Pons (tissue), 1 donor: ENCODE measurements around the gene TENM4.

Experiments used
- DNase-seq: peaks from one replicate; pipeline ENCODE4 v3.0.0-alpha.2; 2016; ENCODE audit warnings: low spot score

TENM4 gene

DNA sequence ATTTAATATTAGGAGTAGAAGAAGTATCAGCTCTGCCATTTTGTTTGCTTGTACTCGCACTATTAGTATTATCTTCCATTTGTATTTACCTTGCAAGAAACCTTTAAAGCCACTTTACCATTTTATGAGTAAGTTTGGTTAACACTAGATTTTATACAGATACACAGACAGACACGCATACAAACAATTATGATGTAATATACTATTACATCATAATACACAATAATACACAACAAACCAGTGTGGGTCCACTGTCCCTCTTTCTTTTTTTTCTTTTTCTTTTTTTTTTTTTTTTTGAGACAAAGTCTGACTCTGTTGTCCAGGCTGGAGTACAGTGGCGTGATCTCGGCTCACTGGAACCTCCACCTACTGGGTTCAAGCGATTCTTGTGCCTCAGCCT lies 695.9 kb downstream of the TENM4 start:
- no peak for DNase-seq

GRCh38 chr11:78744202-78744601 lies 696.6 kb downstream of the TENM4 start:
- no peak for DNase-seq

GRCh38 chr11:78742430-78742829 lies 698.4 kb downstream of the TENM4 start:
- DNase-seq: peak; percentile 10

GRCh38 chr11:78741741-78742140 lies 699.1 kb downstream of the TENM4 start:
- no peak for DNase-seq

- no peak for DNase-seq
Observed at GRCh38 chr11:78740199-78741071, 700.4 kb downstream of the TENM4 start.

GRCh38 chr11:78737891-78738290 lies 702.9 kb downstream of the TENM4 start:
- DNase-seq: no peak

GRCh38 chr11:78737301-78737700 lies 703.5 kb downstream of the TENM4 start:
- DNase-seq: no peak

DNA sequence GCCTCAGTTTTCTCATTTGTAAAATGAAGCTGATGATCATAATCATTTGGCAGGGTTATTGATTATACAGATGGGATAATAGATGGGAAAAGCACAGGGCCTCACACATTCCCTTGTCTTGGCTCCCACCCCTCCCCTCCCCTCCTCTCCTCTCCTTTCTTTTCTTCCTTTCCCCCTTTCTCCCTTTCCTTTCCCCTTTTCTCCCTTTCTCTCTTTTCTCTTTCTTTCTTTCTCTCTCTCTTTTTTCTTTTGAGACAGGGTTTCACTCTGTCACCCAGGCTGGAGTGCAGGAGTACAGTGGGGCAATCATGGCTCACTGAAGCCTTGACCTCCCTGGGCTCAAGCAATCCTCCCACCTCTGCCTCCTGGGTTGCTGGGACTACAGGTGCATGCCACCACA lies 705.1 kb downstream of the TENM4 start:
- DNase-seq: no peak

- peak; percentile 19 for DNase-seq
Observed at GRCh38 chr11:78733031-78733430, 707.8 kb downstream of the TENM4 start.

DNA sequence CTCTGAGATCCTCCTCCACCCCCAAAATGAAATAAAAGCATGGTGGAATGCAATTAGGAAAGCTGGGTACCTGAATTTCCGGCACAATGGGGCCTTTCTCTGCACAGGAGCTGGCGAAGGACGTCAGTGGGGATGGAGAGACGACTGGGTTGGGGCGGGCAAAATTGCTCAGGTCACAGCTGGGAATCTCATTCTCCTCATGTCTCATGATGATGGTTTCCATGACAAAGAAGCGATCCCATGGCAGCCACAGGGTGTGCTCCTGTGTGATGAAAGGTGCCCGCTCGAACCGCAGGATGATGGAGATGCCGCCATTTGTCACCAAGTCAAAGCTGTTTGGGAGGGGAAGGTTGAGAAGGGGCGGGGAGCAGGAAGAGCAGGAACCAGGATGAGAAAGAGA lies 708.6 kb downstream of the TENM4 start:
- DNase-seq: no peak

- DNase-seq: no peak
Observed at GRCh38 chr11:78731027-78731426, 709.8 kb downstream of the TENM4 start.

GRCh38 chr11:78730267-78730824 lies 710.5 kb downstream of the TENM4 start:
- DNase-seq: no peak

DNA sequence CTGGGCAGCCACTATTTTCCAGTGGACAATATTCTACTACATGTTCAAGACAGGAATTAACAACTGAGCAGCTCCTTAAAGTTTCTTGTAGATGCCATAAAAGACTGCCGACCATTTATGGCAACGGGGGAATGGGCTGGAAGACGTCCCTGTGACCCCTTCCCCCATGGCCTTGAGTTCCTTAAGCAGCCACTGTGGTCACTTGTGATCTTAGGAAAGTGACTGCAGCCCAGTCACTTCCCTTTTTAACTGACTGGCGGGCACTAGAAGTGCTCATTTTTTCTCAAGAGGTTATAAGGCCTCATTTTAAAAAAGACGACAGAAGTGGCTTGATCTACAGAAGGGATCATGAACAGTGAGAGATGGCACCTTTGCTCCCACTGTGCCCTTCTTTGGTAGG lies 713.0 kb downstream of the TENM4 start:
- peak; percentile 33 for DNase-seq

DNA sequence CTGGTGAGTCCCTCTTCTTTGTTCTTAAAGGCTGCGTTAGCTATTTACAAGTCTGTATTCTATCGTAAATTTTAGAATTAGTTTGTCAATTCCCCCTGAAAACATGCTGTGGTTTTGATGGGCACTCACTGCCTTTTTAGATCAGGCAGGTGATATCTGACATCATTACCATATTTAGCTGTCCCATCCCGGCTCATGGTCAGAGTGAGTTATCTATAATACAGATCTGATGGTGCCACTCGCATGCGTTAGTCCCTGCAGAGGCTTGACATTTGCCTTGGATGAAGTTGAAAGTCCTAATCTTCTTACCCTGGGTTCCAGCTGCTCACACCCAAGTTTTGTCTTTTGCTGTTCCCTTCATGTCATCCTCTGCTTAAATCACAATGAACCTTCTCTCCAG lies 715.6 kb downstream of the TENM4 start:
- DNase-seq: no peak

DNA sequence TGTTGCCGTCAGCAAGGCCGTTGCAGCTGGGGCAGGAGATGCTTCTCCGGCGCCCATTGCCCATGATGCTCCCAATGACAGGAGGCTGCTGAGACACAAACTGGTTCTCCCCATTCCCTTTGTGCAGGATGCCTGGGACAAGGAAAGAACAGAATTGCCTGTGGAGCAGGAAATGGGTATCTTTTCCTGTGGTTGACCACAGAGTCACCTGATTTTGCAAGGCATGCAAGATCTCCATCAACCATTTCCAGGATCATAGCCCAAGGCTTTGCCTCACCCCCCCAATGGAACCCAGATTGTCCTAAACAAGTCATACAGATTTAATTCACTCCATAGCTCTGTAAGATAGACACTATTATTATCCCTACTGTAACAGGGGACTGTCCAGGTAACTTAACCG lies 718.0 kb downstream of the TENM4 start:
- no peak for DNase-seq

DNA sequence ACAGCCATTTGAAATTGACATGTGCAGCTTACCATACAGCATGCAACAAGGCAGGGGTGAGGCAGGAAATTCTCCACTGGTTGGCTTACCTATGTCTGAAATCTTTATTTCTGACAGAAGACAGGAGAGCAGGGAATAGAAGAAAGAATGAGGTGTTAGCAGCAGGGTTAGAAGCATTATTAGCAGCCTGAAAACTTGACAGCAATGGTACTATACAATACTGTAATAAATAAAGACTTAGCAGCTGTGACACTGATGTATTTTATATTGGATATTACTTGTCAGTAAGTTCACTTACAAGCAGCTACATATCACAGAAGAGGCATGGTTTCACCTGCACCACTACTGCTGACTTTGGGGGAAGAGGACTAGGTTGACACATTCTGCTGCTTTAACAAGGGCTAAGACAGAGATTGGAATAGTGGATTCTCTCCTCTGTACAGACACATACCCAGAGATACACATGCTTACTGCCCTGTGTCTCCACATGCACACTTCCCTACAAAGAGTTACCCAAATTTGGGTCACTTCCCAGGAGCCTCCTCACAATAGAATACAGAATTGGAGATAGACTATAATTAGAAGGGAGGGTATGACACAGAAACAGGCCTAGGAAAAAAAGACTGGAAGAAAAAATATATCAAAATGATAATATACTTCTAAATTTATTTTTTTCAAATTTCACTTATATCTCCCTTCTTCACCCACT lies 720.4 kb downstream of the TENM4 start:
- DNase-seq: no peak

GRCh38 chr11:78717041-78717440 lies 723.8 kb downstream of the TENM4 start:
- DNase-seq: no peak

- peak; percentile 37 for DNase-seq
Observed at GRCh38 chr11:78715639-78716311, 725.1 kb downstream of the TENM4 start.

- no peak for DNase-seq
Observed at GRCh38 chr11:78714539-78714938, 726.3 kb downstream of the TENM4 start.

- DNase-seq: no peak
Observed at GRCh38 chr11:78711735-78712134, 729.1 kb downstream of the TENM4 start.

- DNase-seq: no peak
Observed at GRCh38 chr11:78710417-78710816, 730.4 kb downstream of the TENM4 start.

DNA sequence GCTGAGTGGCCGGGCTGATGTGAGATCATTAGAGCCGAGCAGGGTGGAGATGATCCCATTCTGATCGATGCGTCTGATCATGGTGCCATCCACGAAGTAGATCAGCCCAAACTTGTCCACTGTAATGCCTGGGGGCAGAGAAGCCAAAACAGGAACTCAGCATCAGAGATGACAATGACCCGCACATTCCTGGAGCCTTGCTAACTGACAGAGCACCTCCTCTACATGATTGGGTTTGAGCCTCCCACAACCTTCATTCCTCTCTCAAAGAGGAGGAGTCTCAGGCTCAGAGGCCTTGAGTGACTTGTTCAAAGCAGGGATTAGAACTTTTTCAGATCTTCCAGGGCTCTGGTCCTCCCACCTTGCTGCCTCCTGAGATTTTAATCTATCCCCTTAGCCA lies 732.4 kb downstream of the TENM4 start:
- DNase-seq: no peak

DNA sequence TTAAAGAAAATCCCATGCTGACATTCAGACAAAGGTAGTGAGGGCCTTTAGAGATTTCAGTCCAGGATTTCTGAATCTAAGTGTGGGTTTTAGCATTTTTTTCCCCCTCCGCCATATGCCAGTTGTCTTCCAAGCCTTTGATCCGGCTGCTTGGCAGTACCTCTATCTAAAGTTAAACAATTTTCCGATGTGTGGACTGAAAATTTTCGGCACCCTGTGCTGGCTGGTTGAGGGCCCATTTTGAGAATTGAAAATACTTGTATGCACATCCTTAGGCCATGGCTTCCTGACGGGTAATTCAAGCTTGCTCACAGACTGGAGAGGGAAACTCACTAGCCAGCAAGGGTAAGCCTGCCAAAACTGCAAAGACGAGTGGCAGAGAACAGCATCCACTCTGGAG lies 734.3 kb downstream of the TENM4 start:
- no peak for DNase-seq
